ENCODE measurements around the gene UPK1A.

The UPK1A gene

DNA sequence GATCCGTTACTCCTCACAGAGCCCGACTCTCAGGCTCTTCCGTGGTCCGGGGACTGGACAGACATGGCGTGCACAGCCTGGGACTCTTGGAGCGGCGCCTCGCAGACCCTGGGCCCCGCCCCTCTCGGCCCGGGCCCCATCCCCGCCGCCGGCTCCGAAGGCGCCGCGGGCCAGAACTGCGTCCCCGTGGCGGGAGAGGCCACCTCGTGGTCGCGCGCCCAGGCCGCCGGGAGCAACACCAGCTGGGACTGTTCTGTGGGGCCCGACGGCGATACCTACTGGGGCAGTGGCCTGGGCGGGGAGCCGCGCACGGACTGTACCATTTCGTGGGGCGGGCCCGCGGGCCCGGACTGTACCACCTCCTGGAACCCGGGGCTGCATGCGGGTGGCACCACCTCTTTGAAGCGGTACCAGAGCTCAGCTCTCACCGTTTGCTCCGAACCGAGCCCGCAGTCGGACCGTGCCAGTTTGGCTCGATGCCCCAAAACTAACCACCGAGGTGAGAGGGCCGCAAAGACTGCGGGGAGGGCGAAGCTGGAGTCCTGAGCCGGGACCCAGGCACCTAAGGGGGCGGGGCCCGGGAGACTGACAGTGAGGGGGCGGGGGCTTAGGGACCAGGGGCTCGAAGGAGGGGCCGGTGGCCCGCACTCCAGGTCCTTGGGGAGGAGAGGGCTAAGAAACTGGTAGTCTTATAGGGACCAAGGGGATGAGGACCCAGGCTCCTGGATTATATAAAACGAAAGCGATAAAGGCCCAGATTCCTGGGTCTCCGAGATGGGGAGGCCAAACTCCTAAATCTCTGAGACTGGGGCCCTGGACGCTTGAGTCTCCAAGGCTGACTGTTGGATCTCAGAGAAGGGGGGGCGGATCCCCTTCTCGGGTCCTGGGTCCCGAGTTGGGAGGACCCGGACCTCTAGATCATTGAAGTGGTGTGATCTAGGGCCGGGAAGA, 22.8 kb upstream of the UPK1A start:
- TF ChIP-seq, protein P1, sequence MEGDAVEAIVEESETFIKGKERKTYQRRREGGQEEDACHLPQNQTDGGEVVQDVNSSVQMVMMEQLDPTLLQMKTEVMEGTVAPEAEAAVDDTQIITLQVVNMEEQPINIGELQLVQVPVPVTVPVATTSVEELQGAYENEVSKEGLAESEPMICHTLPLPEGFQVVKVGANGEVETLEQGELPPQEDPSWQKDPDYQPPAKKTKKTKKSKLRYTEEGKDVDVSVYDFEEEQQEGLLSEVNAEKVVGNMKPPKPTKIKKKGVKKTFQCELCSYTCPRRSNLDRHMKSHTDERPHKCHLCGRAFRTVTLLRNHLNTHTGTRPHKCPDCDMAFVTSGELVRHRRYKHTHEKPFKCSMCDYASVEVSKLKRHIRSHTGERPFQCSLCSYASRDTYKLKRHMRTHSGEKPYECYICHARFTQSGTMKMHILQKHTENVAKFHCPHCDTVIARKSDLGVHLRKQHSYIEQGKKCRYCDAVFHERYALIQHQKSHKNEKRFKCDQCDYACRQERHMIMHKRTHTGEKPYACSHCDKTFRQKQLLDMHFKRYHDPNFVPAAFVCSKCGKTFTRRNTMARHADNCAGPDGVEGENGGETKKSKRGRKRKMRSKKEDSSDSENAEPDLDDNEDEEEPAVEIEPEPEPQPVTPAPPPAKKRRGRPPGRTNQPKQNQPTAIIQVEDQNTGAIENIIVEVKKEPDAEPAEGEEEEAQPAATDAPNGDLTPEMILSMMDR (IDR thresholded peaks at IDR 0.05; ENCODE audit: low read depth, low read length, missing control alignments) = no peak
- H3K4me3 ChIP-seq (replicated peaks; ENCODE audit: low read depth, low read length) = peak overlapping the region; percentile 49
- no peak for DNase-seq (ENCODE audit: extremely low read depth, low read depth)

DNA sequence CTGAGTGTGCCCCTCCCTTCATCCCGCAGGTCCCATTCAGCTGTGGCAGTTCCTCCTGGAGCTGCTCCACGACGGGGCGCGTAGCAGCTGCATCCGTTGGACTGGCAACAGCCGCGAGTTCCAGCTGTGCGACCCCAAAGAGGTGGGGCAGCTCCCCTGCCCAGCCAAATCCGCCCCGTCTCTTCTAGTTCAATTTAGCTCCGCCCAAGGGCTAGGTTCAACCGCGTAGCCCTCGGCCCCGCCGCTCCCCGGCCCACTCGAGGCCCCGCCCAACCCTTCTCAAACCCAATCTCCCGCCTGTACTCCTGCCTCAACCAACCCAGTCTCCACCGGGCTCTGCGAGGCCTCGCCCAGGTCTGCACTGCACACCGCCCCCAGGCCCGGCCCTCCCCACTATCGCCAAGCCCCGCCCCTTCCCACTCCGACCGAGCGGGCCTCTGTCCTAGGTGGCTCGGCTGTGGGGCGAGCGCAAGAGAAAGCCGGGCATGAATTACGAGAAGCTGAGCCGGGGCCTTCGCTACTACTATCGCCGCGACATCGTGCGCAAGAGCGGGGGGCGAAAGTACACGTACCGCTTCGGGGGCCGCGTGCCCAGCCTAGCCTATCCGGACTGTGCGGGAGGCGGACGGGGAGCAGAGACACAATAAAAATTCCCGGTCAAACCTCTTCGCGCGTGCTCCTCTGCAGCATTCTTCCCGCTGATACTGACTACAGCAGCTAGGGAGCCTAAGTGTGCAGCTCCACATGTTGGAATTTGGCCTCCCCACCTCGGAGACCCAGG, 21.9 kb upstream of the UPK1A start:
- TF ChIP-seq, protein P1 (IDR thresholded peaks at IDR 0.05; ENCODE audit: low read depth, low read length, missing control alignments) = no peak
- no peak for DNase-seq (ENCODE audit: extremely low read depth, low read depth)
- peak overlapping the region; percentile 49 for H3K4me3 ChIP-seq (replicated peaks; ENCODE audit: low read depth, low read length)

DNA sequence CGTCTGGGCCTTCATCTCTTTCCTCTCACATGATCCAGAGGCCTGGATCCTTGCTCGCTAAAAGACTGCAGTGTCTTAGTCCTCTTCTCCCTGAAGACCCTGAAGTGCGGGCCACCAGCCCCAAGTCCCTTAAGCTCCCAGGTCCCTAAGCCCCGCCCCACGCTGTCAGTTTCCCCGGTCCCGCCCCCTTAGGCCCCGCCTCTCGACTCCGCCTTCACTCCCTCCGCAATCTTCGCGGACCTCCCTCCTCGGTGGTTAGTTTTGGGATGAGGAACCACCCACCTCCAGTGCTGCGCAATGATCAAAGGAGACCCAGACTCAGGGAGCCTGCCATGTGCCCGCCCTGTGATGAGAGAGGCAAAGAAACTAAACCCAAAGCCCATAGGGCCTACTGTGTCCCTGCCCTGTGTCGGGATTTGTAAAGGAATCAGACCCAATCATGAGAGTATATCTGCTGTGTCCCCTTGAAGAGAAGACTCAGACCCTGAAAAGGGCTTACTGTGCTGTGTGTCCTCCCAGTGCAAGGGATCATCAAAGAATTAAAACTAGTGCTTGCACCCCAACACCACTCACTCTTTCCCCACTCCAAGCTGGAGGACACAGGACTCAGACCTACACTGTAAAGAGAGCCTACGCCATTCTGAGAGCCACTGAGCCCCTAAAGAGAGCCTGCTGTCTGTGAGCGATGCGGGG, 21.2 kb upstream of the UPK1A start:
- peak overlapping the region; percentile 49 for H3K4me3 ChIP-seq (replicated peaks; ENCODE audit: low read depth, low read length)
- DNase-seq (ENCODE audit: extremely low read depth, low read depth) = no peak
- TF ChIP-seq, protein P1 (IDR thresholded peaks at IDR 0.05; ENCODE audit: low read depth, low read length, missing control alignments) = no peak

DNA sequence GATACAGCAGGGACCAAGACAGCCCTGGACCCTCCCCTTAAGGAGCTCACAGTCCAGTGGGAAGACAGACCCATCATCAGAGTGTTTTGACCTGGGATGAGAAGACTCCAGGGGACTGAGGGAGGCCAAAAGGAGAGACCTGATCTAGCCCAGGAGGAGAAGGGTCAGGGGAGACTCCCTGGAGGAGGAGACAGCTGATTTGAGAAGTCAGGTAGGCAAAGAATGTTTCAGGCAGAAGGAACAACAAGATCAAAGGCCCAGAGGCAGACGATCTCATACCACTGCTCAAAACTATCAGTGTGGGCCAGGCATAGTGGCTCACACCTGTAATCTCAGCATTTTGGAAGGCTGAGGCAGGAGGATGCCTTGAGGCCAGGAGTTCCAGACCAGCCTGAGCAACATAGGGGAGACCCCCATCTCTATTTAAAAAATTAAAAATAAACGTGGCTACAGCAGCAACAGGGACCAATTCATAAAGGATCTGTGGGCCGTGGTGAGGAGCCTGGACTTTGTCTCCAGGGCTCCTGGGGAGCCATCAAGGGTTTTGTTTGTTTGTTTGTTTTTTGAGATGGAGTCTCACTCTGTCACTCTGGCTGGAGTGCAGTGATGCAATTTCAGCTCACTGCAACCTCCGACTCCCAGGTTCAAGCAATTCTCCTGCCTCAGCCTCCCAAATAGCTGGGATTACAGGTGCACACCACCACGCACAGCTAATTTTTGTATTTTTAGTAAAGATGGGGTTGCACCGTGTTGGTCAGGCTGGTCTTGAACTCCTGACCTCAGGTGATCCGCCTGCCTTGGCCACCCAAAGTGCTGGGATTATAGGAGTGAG, 20.4 kb upstream of the UPK1A start:
- TF ChIP-seq, protein P1 (IDR thresholded peaks at IDR 0.05; ENCODE audit: low read depth, low read length, missing control alignments) = no peak
- DNase-seq (ENCODE audit: extremely low read depth, low read depth) = no peak
- H3K4me3 ChIP-seq (replicated peaks; ENCODE audit: low read depth, low read length) = no peak overlapping the region

DNA sequence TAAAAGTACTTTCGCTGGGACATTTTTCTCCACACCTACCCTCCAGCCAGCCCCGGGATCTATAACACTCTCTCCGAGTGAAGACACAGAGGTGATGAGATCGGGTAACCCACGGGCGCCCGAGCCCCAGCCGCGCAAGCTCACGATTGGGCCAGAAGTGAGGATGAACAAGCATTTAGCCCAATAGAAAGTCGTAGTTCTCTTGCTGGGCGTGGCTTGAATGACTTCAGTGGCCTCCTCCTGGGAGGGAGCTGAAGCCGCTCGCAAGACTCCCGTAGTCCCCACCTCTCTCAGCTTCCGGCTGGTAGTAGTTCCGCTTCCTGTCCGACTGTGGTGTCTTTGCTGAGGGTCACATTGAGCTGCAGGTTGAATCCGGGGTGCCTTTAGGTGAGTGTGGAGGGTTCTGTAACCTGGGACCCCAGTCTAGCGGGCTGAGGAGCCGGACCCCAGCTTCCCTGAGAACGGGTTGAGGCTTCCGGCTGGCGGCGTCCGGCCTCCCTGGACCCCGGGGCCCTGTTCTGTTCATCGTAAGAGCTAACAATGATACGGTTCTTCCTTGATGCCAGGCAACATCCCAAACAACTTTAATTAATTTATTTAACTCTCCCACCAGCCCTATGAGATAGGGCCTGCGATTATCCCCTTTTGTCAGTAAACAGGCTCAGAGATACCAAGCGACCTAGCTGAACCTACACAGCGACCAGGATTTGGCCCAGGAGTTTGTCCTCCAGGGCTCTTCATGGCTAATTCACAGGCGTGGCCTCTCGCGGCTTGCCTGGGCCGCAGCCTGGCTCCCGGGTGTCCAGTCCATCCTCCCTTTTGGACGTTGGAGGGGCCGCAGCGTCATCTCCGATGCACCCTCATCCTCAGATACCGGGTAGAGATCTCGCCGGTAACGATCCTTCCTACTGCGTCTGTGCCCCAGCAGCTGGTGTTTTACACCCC, 18.0 kb upstream of the UPK1A start, which contains the start of gene COX6B1:
Gene COX6B1 (plus strand): TSS at position 307 of the 945 bp plus-strand sequence. CDS start 2,921 bp downstream, outside the sequence.
- DNase-seq (ENCODE audit: extremely low read depth, low read depth) = peak; percentile 95
- peak within 1 kb of the TSS; percentile 90 for H3K4me3 ChIP-seq (replicated peaks; ENCODE audit: low read depth, low read length)
- TF ChIP-seq, protein P1 (IDR thresholded peaks at IDR 0.05; ENCODE audit: low read depth, low read length, missing control alignments) = no peak
